22Rv1 (cell line): ENCODE data around the gene PRB2.
"Not testable (repeated sequence)": the region's sequence is repeated elsewhere in the genome, so short reads cannot be mapped to it uniquely, and the experiment has no call there.

Experiments
- H3K27ac ChIP-seq: fragments of 450-650 bp; 2 replicates; pipeline ENCODE4 v1.5.1; 2017
- ZFX ChIP-seq: fragments of 450-650 bp; IDR thresholded peaks from 2 replicates; pipeline ENCODE4 v1.6.1; 2017; ENCODE audit warnings: antibody characterized with exemption, borderline replicate concordance
- TF ChIP-seq, protein P1 (sequence below): fragments of 450-650 bp; IDR thresholded peaks from 2 replicates; pipeline ENCODE4 v1.5.1; 2017; ENCODE audit warnings: mild to moderate bottlenecking

The PRB2 gene

DNA sequence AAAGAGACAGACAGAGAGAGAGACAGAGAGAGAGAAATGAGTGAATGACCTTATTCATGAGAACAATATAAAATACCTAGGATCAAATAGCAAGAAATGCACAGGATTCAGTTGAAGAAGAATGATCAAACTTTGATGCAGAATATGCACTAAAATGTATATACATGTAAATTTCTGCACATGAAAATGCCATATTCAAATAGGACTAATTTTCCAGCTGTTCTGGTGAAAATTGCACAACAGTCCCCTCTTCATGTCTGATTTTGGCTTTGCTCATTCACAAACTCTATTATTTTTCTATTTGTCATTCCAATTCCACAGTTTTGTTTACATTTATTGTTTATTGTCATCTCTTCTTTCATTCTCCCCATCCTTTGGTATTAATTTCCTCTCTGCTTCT is 34.2 kb downstream of the PRB2 start:
- TF ChIP-seq ZFX: no peak
- TF ChIP-seq, protein P1, sequence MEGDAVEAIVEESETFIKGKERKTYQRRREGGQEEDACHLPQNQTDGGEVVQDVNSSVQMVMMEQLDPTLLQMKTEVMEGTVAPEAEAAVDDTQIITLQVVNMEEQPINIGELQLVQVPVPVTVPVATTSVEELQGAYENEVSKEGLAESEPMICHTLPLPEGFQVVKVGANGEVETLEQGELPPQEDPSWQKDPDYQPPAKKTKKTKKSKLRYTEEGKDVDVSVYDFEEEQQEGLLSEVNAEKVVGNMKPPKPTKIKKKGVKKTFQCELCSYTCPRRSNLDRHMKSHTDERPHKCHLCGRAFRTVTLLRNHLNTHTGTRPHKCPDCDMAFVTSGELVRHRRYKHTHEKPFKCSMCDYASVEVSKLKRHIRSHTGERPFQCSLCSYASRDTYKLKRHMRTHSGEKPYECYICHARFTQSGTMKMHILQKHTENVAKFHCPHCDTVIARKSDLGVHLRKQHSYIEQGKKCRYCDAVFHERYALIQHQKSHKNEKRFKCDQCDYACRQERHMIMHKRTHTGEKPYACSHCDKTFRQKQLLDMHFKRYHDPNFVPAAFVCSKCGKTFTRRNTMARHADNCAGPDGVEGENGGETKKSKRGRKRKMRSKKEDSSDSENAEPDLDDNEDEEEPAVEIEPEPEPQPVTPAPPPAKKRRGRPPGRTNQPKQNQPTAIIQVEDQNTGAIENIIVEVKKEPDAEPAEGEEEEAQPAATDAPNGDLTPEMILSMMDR: no peak
- no peak overlapping the region for H3K27ac ChIP-seq

DNA sequence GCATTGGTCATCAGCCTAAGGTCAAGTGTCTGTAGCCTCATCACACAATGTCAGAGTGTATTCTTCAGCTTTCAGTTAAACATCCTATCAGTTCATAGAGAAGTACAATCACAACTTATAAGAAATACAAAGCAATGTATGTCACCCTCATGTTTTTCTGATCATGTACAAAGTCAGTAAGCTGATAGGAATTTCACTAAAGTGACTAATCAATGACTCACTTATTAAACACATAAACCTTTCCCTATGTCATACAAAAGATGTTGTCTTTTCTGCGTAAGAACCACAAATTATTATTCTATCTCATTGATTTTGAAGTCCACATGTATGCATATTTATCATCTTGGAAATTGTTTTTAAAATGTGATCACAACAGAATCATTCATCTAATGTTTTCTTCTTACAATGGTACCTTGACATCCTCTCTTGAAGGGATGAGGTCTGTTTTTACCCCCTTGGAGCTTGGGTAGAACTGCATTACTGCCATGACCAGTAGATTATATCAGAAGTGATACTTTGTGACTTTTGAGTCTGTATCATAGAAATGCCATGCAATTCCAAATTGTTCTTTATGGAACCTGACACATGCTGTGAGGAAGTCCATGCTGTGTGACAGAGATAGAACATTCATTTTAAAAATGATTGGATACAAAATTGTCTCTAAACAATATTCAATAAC is 35.0 kb downstream of the PRB2 start:
- H3K27ac ChIP-seq: not testable (repeated sequence)

DNA sequence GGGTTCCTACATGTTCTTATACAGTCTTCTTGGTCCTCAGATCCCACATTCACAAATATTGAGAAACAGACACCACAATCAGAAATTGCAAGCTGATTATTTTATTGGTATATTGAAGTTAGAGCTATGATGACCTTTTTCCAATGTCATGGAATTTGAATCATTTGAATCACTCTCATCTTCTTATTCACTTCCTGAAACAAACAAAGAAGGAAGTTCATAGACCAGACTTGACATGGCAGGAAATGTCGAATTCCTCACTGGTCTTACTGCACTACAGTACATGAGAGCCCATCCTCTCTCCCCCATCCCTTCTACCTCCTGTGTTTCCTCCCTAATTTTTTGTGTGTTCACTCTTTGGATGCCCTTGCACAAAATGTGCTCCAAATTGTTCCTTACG is 43.6 kb downstream of the PRB2 start:
- H3K27ac ChIP-seq: not testable (repeated sequence)

DNA sequence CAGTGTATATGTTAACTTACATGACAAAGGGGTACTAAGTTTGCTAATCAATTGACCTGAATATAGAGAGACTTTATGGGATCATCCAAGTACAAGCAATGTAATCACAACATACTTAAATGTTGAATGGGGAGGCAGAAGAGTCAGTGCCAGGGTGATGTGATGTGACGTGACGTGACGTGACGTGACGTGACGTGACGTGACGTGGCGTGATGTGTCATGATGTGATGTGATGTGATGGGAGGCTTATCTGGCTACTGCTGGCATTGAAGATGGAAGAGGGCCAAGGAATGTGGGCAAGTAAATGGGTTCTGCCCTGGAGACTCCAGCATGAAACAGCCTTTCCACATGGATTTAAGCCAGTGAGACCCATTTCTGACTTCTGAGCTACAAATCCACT is 46.9 kb downstream of the PRB2 start:
- TF ChIP-seq, protein P1: no peak
- no peak for TF ChIP-seq ZFX

DNA sequence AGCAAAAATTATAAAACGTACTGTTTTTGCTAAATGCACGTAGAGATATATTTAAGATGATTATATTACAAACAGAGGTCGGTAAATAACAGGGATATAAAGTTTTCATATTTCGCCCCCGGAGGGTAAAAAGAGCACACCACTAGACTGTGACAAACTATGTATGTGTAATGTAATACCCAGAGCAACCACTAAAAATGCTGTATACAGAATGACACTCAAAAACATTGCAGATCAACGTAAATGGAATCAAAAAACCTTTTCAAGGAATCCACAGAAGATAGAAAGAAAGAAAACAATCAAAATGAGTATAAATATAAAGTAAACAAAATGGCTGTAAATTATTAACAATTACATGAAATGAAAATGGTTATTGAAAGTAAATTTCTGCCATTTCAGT is 47.6 kb downstream of the PRB2 start:
- TF ChIP-seq, protein P1: peak; percentile 70
- TF ChIP-seq ZFX: no peak
- no peak overlapping the region for H3K27ac ChIP-seq

More for the DNA sequence above, 46.9 kb downstream of the PRB2 start:
- no peak overlapping the region for H3K27ac ChIP-seq

DNA sequence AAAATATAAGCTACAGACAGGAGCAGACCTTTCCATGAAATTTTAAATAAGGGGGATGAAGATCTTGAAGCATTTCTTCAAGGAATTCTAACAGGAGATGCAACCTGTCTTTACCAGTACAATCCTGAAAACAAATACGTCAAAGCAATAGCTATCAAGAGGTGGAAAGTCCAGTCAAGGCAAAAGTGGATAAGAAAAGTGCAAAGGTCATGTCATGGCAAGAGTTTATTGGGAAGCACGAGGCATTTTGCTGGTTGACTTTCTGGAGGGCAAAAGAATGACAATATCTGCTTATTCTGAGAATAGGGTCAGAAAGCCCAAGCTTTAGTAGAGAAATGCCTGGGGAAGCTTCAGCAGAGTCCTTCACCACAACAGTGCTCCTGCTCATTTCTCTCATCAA is 50.9 kb downstream of the PRB2 start:
- no peak overlapping the region for H3K27ac ChIP-seq
- TF ChIP-seq, protein P1: no peak
